NCI-H2081 treated with DMSO at 0.1 percent for 48 hours (cell line): ENCODE measurements around the gene CAMK2B.
"Not testable (repeated sequence)": the region's sequence is repeated elsewhere in the genome, so short reads cannot be mapped to it uniquely, and the experiment has no call there.

Source experiments
- DNase-seq: peaks from one replicate; lab custom pipeline; 2025; lab: John Stamatoyannopoulos, UW

The CAMK2B gene

GRCh38 chr7:44216521-44217222 is 108.7 kb downstream of the CAMK2B start:
- no peak for DNase-seq

GRCh38 chr7:44216019-44216418 is 109.4 kb downstream of the CAMK2B start:
- no peak for DNase-seq

- no peak for DNase-seq
Observed at GRCh38 chr7:44215531-44215930, 109.9 kb downstream of the CAMK2B start.

GRCh38 chr7:44213877-44214388 is 111.5 kb downstream of the CAMK2B start:
- no peak for DNase-seq

- DNase-seq: no peak
Observed at GRCh38 chr7:44213206-44213876, 112.1 kb downstream of the CAMK2B start.

- no peak for DNase-seq
Observed at GRCh38 chr7:44212581-44213184, 112.7 kb downstream of the CAMK2B start.

- DNase-seq: no peak
Observed at GRCh38 chr7:44212018-44212417, 113.4 kb downstream of the CAMK2B start.

GRCh38 chr7:44211126-44211675 is 114.2 kb downstream of the CAMK2B start:
- no peak for DNase-seq

GRCh38 chr7:44210107-44210506 is 115.3 kb downstream of the CAMK2B start:
- DNase-seq: no peak

- DNase-seq: no peak
Observed at GRCh38 chr7:44208085-44208484, 117.3 kb downstream of the CAMK2B start.

GRCh38 chr7:44206008-44206407 is 119.4 kb downstream of the CAMK2B start:
- no peak for DNase-seq

- DNase-seq: no peak
Observed at GRCh38 chr7:44201813-44202212, 123.6 kb downstream of the CAMK2B start.

- peak; percentile 98 for DNase-seq
Observed at GRCh38 chr7:44200699-44201461, 124.5 kb downstream of the CAMK2B start, which contains the start of gene YKT6. YKT6 (plus strand) TSS chr7:44200978; CDS start chr7:44201136, 158 bp downstream.

GRCh38 chr7:44200163-44200562 is 125.2 kb downstream of the CAMK2B start:
- not testable (repeated sequence) for DNase-seq

- DNase-seq: no peak
Observed at GRCh38 chr7:44197474-44197873, 127.9 kb downstream of the CAMK2B start.

- no peak for DNase-seq
Observed at GRCh38 chr7:44196450-44196872, 128.9 kb downstream of the CAMK2B start.

GRCh38 chr7:44195889-44196288 is 129.5 kb downstream of the CAMK2B start:
- no peak for DNase-seq

GRCh38 chr7:44194562-44195145 is 130.7 kb downstream of the CAMK2B start:
- no peak for DNase-seq

- no peak for DNase-seq
Observed at GRCh38 chr7:44194069-44194468, 131.3 kb downstream of the CAMK2B start.

- DNase-seq: no peak
Observed at GRCh38 chr7:44193011-44193802, 132.2 kb downstream of the CAMK2B start.

- DNase-seq: no peak
Observed at GRCh38 chr7:44191171-44191570, 134.2 kb downstream of the CAMK2B start.
